ENCODE data around the gene NPR3. TPM values are rescaled to one million over a fixed set of nuclear protein-coding genes. Genes with fewer than 3 reads are reported as not detected.

The NPR3 gene
- total RNA-seq, 3 donors from 2014 or later = 1.9 to 44.2 (median 2.0) TPM

DNA sequence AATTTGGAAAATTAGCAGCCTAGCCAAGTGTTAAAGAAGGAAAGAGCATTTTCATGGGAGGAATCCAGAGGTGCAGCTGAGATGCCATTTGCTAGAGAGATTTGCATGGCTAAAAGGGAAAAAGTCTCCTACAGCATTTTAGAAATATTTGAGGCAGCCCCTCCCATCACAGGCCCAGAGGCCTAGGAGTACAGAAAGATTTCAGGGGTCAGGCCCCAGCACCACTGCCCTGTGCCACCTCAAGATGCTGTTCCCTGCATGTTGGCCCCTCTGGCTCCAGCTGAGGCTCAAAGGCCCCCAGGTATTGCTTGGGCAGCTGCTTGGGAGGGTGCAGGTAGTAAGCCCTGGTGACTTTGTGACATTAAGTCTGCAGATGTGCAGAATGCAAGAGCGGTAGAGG lies 26.9 kb upstream of the NPR3 start:
- no peaks in the 10 kb centered on the region for H3K36me3 ChIP-seq
- no peak for DNase-seq (ENCODE audit: low spot score in 2 of 2)
- intact Hi-C loops (cut with DNase I; ENCODE audit: low total_unique reads) = no loop called here
- no peak overlapping the region for H3K4me3 ChIP-seq
- no peaks in the 10 kb centered on the region for H3K4me1 ChIP-seq
- H3K27ac ChIP-seq = no peak overlapping the region
- TF ChIP-seq, protein P1, sequence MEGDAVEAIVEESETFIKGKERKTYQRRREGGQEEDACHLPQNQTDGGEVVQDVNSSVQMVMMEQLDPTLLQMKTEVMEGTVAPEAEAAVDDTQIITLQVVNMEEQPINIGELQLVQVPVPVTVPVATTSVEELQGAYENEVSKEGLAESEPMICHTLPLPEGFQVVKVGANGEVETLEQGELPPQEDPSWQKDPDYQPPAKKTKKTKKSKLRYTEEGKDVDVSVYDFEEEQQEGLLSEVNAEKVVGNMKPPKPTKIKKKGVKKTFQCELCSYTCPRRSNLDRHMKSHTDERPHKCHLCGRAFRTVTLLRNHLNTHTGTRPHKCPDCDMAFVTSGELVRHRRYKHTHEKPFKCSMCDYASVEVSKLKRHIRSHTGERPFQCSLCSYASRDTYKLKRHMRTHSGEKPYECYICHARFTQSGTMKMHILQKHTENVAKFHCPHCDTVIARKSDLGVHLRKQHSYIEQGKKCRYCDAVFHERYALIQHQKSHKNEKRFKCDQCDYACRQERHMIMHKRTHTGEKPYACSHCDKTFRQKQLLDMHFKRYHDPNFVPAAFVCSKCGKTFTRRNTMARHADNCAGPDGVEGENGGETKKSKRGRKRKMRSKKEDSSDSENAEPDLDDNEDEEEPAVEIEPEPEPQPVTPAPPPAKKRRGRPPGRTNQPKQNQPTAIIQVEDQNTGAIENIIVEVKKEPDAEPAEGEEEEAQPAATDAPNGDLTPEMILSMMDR (IDR thresholded peaks at IDR 0.05) = no peak
- TF ChIP-seq POLR2A (IDR thresholded peaks at IDR 0.05) = no peak
- no peak for TF ChIP-seq POLR2AphosphoS5 (IDR thresholded peaks at IDR 0.05)
- H3K9me3 ChIP-seq = peaks cover 0 to 15% of the 10 kb centered on the region in 2 donors
- no peaks in the 10 kb centered on the region for H3K27me3 ChIP-seq

DNA sequence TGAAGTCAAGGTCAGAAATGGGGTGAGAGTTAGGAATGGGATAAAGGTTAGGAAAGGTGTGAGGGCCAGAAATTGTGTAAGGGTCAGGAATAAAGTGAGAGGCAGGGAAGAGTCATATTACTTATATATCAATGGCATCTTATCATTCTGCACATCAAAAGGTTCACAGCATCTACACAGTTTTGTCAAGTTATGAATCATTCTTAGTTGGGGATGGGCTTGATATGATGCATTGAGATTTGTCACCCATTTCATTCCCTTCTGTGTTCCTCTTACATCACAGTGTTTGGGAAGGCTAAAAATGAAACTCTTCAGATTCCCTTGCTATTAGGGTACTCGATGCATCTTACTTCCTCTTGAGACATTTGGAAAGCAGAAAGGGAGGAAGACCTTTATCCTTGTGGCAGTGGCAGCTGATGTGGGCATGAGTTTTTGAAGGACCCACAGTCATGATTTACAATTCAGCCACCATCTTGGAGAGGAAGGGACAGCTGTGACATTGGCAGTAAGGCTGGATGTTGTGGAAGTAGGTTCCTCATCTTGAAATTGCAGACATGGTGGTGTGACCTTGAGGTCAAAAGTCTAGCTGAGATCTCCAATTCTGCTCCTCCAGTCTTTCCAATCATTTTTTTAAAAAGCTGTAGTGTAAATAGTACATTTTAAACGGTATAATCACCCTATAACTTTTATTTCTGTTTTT lies 24.2 kb upstream of the NPR3 start:
- intact Hi-C loops (cut with DNase I; ENCODE audit: low total_unique reads) = no loop called here
- Histone ChIP-seq H3K36me3 (no peaks in the 10 kb centered on the region), H3K4me3 (no peak overlapping the region), H3K4me1 (no peaks in the 10 kb centered on the region), H3K27me3 (no peaks in the 10 kb centered on the region), H3K27ac (no peak overlapping the region), H3K9me3 (peaks cover 0 to 15% of the 10 kb centered on the region in 2 donors)
- no peak for DNase-seq (ENCODE audit: low spot score in 2 of 2)
- TF ChIP-seq, protein P1 (IDR thresholded peaks at IDR 0.05) = no peak
- TF ChIP-seq POLR2AphosphoS5 (IDR thresholded peaks at IDR 0.05) (no peak), POLR2A (IDR thresholded peaks at IDR 0.05) (no peak)

DNA sequence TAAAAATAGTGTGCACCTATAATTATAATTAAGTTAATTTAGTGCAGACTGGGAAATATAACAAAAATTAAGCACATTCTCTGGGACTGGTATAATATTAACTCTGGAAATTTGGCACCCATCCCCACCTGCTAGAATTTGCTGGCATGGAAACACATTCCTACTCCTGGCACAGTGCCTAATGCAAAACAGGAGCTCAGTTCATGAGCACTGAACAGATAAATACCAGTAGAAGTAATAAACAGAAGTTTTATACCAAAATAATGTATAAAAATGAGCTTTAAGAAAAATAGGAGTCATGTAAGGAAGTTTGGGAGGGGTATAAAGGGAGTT lies 23.7 kb upstream of the NPR3 start:
- Histone ChIP-seq H3K27me3 (no peaks in the 10 kb centered on the region), H3K36me3 (no peaks in the 10 kb centered on the region), H3K27ac (no peak overlapping the region), H3K9me3 (peaks cover 0 to 15% of the 10 kb centered on the region in 2 donors), H3K4me1 (no peaks in the 10 kb centered on the region), H3K4me3 (no peak overlapping the region)
- TF ChIP-seq POLR2A (IDR thresholded peaks at IDR 0.05) (no peak), POLR2AphosphoS5 (IDR thresholded peaks at IDR 0.05) (no peak)
- TF ChIP-seq, protein P1 (IDR thresholded peaks at IDR 0.05) = no peak
- peak in 1 of 2 donors; percentile 39 for DNase-seq (ENCODE audit: low spot score in 2 of 2)
- intact Hi-C loops (cut with DNase I; ENCODE audit: low total_unique reads) = no loop called here

DNA sequence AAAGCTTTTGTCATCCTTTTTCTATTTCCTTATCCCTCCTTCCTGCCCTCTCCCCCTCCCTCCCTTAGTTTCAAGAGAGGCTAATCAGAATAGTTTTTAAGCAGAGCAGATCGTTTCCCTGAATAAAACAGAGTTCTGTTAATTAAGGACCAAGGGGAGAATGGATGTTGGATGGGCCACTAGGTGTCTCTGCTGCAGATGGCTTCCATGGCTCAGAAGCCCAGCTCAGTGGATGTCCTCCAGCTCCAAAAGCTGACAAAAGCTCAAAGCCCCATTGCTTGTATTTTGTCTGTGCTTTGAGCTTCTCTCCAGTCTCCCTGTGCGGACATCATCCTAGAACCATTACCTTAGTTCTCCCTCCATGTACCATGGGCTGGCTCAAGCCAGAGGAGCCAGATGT lies 21.0 kb upstream of the NPR3 start:
- Histone ChIP-seq H3K27ac (no peak overlapping the region), H3K9me3 (no peaks in the 10 kb centered on the region), H3K36me3 (no peaks in the 10 kb centered on the region), H3K4me3 (no peak overlapping the region), H3K27me3 (no peaks in the 10 kb centered on the region), H3K4me1 (no peaks in the 10 kb centered on the region)
- TF ChIP-seq POLR2A (IDR thresholded peaks at IDR 0.05) (no peak), POLR2AphosphoS5 (IDR thresholded peaks at IDR 0.05) (no peak)
- TF ChIP-seq, protein P1 (IDR thresholded peaks at IDR 0.05) = no peak
- no peak for DNase-seq (ENCODE audit: low spot score in 2 of 2)
- intact Hi-C loops (cut with DNase I; ENCODE audit: low total_unique reads) = no loop called here

DNA sequence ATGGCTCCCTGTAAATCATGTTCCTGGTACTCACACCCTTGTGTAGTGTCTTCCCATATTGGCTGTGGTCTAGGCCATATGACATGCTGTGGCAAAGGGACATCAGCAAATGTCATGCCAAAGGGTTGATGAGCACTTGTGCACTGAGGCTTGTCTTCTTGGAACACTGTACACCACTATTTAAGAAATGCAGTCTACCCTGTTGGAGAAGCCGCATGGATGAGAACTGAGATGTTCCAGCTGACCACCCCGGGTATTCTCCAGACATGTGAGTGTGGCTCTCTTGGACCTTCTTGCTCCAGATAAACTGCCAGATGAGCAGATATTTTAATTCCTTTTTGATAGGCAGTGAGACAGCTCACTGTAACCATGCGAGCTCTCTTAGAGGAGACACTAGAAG lies 20.5 kb upstream of the NPR3 start:
- no peaks in the 10 kb centered on the region for H3K9me3 ChIP-seq
- H3K27ac ChIP-seq = no peak overlapping the region
- TF ChIP-seq POLR2AphosphoS5 (IDR thresholded peaks at IDR 0.05) = no peak
- no peak for TF ChIP-seq POLR2A (IDR thresholded peaks at IDR 0.05)
- TF ChIP-seq, protein P1 (IDR thresholded peaks at IDR 0.05) = no peak
- DNase-seq (ENCODE audit: low spot score in 2 of 2) = no peak
- no peaks in the 10 kb centered on the region for H3K36me3 ChIP-seq
- intact Hi-C loops (cut with DNase I; ENCODE audit: low total_unique reads) = no loop called here
- no peak overlapping the region for H3K4me3 ChIP-seq
- H3K4me1 ChIP-seq = no peaks in the 10 kb centered on the region
- H3K27me3 ChIP-seq = no peaks in the 10 kb centered on the region

Measured in breast epithelium (tissue), 4 donors.